GM12872 (cell line): ENCODE results near the gene ASL.
A peak's percentile ranks its signal among the peaks of the same experiment; 100 is the strongest.

ENCODE experiments used
- CTCF ChIP-seq: IDR thresholded peaks from 3 replicates; pipeline ENCODE4 v1.5.1; 2011; ENCODE audit warnings: low read depth, mild to moderate bottlenecking, low read length, moderate library complexity; ENCODE audit not compliant: insufficient read depth

ASL gene

GRCh38 chr7:66100408-66101050, 24.9 kb downstream of the ASL start:
- TF ChIP-seq CTCF, result no peak

DNA sequence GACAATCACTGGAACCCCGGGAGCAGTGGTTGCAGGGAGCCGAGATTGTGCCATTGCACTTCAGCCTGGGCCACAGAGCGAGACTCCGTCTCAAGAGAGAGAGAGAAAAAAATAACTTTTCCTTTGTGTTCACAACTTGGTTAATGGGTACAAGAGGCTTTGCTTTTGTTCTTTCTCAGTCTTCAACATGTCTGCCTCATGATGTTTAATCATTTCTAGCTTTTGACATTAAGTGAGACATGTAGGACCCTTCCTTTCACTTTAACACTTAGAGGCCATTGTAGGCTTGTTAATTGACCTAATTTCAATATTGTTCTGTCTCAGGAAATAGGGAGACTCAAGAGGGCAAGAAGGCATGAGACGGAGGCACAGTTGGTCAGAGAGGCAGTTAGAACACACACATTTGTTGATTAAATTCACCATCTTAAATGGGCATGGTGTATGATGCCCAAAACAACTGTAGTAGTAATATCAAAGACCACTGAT, 29.7 kb downstream of the ASL start:
- no peak for TF ChIP-seq CTCF

- TF ChIP-seq CTCF, result no peak
Observed at GRCh38 chr7:66110856-66111255, 35.2 kb downstream of the ASL start.

DNA sequence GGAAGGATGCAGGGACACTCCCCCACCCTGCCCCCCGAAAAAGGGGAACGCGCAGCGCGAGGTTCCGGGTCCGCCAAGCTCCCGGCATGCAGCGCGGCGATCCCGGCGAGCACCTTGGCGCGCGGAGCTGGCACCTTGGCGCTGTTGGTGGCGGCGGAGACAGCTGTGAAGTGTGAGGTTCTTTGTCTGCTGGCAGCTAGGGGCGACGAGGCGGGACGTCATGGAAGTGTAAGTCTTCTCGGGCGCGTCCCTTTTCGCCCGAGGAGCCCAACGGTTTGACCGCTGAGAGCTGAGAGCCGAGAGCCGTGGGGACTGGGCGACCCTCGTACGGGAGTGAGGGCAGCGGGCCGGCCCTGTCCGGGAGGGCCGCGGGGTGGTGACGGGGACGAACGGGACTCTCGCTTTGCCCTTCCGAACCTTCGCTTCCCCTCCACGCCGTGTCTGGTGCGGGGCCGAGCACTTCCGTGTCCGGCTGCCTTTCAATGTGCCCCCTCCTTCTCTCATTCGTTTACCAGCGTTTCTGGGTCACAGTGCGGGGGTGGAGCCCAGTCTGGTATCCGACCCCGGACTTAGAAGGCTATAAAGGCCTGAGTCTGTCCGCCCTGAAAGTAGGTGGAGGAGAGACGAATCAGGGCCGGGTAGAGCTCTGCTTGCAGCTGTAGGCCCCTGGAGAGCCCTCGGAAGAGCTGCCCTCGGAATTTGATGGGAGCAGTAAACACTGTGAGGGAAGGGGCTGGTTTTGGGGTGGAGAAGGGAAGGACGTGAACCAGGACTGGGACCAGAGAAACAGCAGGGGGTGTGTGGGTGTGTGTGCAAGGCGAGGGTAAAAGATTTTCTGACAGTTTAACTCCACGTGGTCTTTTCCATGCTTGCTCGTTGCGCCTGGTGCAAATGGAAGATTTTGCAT, 39.4 kb downstream of the ASL start, which contains the start of gene CRCP:
Gene CRCP, plus strand, starts transcription at position 105 of the 907 bp plus-strand sequence. Its CDS starts 116 bp downstream, at position 221.
- peak; percentile 49; the same call in 1 of the 3 replicates for TF ChIP-seq CTCF

DNA sequence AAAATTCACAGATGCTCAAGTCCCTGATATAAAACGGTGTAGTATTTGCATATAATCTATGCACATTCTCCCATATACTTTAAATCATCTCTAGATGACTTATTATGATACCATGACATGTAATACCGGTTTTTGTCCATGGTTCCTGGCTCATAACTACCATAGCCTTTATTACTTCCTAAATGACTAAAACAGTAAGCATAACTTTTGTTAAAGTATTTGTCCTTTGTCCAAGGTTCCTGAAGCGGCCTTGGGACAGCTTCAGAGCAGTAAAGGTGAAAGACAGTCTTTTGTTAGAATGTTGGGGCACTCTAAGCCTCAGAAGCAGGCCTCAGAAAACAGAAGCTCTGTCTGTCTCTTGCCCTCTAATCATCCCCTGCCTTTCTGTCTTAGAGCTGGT, 43.0 kb downstream of the ASL start:
- TF ChIP-seq CTCF, result no peak

DNA sequence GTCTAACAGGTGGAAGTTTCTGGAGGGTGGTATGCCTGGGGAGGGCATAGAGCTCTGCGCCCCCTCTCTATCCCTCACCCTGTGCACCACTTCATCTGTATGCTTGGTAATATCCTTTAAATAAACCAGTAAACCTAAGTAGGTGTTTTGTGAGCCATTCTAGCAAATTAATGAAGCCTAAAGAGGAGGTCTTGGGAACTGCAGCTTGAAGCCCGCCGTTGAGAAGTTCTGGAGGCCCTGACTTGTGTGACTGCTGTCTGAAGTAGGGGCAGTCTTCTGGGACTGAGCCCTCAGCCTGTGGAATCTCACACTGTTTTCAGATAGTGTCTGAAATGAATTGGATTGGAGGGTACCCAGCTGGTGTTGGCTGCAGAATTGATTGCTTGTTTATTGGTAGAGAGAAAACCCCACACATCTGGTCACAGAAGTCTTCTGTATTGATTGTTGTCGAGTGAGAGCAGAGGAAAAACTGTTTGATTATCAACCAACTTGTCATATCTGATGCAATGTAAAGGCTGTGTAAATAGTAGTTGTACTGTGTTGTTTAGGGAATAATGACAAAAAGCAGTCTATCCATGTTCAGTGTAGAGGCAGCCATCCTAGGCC, 43.7 kb downstream of the ASL start:
- TF ChIP-seq CTCF, result no peak

DNA sequence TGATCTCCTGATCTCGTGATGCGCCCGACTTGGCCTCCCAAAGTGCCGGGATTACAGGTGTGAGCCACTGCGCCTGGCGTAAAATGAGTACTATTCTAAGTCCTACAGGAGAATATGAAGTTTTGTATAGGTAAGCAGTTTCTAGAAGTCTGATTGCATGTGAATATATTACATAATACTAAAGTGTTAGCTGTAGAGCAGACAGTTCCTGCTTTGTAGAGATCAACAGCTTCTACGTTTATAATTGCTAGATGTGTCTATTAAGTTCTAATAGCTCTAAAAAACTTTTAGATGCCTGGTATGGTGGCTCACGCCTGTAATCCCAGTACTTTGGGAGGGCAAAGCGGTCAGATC, 47.5 kb downstream of the ASL start:
- no peak for TF ChIP-seq CTCF
